ENCODE measurements around the gene MYLK.

The MYLK gene

GRCh38 chr3:123790254-123791072, 93.7 kb downstream of the MYLK start:
- DNase-seq = no peak

GRCh38 chr3:123789760-123790159, 94.4 kb downstream of the MYLK start:
- no peak for DNase-seq

GRCh38 chr3:123789160-123789559, 95.0 kb downstream of the MYLK start:
- DNase-seq = no peak

GRCh38 chr3:123788710-123789109, 95.4 kb downstream of the MYLK start:
- DNase-seq = no peak

GRCh38 chr3:123787133-123787532, 97.0 kb downstream of the MYLK start:
- no peak for DNase-seq

GRCh38 chr3:123785602-123786001, 98.5 kb downstream of the MYLK start:
- DNase-seq = no peak

- DNase-seq = no peak
These were observed 100.3 kb downstream of the MYLK start for GRCh38 chr3:123783811-123784210.

- no peak for DNase-seq
These were observed 101.0 kb downstream of the MYLK start for GRCh38 chr3:123783050-123783689.

- no peak for DNase-seq
These were observed 101.6 kb downstream of the MYLK start for GRCh38 chr3:123782488-123782887.

- DNase-seq = no peak
These were observed 102.4 kb downstream of the MYLK start for GRCh38 chr3:123781571-123782275.

GRCh38 chr3:123781138-123781537, 103.0 kb downstream of the MYLK start:
- no peak for DNase-seq

- no peak for DNase-seq
These were observed 103.5 kb downstream of the MYLK start for GRCh38 chr3:123780656-123781055.

- no peak for DNase-seq
These were observed 104.4 kb downstream of the MYLK start for GRCh38 chr3:123779655-123780231.

GRCh38 chr3:123778991-123779622, 105.0 kb downstream of the MYLK start:
- DNase-seq = no peak

GRCh38 chr3:123778525-123778924, 105.6 kb downstream of the MYLK start:
- DNase-seq = no peak

GRCh38 chr3:123776071-123776782, 107.9 kb downstream of the MYLK start:
- no peak for DNase-seq

GRCh38 chr3:123774474-123774873, 109.7 kb downstream of the MYLK start:
- no peak for DNase-seq

- no peak for DNase-seq
These were observed 110.3 kb downstream of the MYLK start for GRCh38 chr3:123773681-123774431.

GRCh38 chr3:123769356-123769743, 114.8 kb downstream of the MYLK start:
- DNase-seq = no peak

GRCh38 chr3:123768480-123769355, 115.4 kb downstream of the MYLK start:
- DNase-seq = no peak
